ENCODE data around the gene MORC4.
A peak's percentile ranks its signal among the peaks of the same experiment; 100 is the strongest.

MORC4 gene

DNA sequence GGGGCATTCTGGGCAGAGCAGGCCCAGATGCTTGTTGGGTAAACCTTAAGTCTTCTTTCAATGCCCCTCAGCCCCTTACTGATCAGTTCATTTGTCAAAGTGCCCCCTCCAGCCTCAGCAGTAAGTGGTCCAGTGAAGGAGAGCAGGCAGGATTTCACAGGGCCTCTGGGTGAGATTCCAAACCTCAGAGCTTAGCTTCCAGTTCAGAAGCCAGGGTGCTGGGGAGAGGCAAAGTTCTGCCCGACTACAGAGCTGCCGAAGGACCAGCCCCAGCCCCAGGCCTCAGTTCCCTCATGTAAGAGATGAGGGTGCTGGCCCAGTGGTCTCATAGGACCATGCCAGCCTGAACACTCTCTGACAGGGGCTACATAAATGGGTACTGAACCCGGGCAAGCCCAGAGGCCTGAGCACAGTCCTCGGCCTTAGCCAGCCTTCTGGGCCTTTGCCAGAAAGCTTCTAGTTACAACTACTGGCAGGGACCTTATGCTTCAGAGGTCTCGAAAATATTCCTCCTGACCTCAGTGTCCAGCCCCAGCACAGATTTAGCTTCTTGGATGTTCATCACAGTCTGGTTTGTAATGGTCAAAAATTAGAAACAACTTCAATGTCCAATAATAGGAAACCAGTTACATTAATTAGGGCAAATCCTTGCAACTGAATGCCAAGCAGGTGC is 96.0 kb downstream of the MORC4 start:
- DNase-seq = no peak

DNA sequence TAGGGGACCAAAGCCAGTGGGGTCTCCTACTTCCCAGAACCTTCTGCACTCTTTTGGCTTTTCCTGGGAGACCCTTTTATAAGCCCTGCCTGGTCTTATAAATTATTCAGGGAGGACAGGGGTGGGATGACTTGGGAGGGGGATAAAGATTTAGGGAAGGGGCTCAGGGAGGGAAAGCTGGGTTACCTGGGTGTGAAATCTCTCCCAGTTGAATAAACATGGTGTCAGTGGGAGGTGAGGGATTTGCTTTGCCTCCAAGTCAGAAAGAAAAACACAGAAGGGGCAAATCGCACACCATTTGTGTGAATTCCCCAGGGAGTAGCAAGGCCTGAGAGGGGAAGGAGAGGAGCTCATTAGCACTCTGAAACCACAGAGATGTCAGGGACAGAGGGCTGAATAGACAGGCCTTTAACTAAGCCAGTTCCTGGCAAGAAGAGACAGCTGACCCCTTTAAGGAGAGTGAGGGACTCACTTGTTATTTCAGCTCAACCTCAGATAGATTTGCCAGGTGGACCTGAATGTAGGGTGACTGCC is 96.7 kb downstream of the MORC4 start, which contains the start of gene RIPPLY1:
TSS of gene RIPPLY1 (minus strand) at position 51 of the 534 bp plus-strand sequence. CDS start 54 bp downstream, outside the sequence.
- no peak for DNase-seq

DNA sequence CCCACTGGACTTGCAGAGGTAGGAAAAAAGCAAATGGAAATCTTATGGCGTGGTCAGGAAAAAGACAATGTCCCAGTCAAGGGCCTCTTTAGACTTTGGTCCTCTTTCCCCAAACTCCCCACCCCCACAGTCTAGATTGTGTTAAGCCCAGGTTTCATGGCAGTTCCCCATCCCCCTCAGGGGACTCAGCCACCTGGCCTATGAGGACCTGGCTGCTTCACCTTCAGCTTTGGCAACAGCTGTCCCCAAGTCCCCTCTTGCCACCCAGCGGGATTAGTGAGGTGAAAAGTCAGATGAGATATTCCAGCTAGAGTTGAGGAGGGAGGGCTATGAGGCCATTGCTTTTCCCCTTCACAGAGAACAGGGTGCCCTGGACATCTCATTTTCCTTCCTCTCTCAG is 97.3 kb downstream of the MORC4 start:
- no peak for DNase-seq

DNA sequence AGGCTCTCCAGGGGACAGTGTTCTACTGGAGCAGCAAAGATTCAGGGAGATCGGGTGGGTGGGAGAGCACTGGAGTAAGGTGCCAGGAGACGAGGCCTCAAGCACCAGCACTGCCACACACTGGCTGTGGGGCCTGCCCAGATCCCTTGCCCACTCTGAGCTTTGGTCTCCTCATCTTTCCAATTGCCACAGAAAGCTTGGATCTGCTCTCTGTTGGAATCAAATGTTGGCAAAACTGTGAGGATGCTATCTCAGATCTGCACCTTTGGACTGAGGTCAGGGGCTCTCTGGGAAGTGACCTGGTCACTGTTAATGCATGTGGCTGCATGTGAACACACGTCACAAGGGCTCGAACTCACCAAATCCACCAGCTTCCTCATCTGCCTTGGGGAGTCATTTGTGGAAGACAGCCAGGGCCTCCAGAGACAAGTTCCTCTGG is 98.2 kb downstream of the MORC4 start:
- DNase-seq = no peak

DNA sequence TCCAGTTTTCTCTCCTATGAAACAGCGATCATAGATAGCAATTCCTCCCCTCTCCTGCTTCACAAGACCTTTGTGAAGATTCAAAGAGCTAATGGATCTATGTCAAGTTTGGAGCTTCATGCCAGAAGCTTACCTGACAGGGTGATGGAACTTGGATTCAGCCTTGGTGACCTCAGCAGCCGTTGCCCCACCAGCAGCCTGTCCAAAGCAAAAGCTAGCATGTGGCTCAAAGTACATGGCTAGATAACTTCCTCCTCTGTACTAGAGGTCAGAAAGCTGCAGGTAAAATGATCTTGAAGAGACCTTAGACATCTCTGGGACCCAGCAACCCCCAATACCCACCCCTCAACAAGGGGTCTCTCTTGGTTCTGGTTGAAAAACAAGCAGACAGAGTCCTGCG is 98.7 kb downstream of the MORC4 start:
- DNase-seq = no peak

DNA sequence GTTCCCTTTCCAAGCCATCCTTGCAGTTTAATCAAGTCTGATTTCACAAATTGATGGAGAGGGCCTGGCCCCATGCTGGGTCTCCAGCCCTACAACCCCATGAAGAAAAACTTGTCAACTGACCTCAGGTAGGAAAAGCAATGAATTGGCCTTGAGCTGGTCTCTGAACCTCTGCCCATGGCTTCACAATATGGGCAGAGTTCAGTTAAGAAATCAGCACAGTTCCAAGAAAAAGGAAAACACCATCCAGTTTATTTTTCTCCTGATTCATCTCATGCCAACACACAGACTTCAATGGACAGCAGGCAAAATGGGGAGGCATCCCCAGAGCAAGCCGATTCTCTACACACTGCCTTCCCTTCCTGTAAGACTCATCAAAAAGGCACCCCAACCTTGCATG is 100.2 kb downstream of the MORC4 start:
- no peak for DNase-seq

DNA sequence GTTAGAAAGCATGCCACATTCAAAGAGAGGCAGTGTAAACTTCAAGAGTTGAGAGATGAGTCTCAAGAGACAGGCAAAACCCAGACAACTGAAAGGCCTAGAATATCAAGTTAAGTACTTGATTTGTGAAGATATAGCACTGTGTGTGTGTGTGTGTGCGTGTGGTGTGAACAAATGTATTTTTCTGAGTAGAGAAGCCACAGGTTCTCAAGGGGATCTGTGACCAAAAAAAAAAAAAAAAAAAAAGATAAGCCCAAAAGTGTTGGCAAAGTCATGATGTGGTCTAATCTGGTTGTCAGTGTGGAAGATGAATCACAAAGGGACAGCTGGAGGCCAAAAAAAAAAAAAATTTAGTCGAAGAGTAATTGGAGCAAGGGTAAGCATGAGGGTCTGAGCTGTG is 100.7 kb downstream of the MORC4 start:
- no peak for DNase-seq

DNA sequence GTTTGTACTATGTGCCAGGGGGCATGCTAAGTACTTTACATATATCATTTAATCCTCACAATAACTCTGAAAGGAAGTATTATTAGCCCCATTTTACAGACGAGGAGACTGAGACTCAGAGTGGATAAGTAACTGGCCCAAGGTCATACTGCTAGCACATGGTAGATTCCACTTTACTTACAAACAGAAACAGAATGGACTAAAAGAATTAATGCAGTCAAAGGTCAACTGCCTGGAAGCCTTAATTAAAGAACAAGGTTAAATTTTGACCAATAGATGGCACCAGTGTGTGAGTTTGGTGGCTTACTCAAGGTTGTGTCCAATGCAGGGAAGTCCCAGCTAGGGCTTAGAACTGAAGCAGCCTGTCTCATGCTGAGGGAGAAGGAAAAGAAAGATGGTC is 101.5 kb downstream of the MORC4 start:
- DNase-seq = peak; percentile 10

DNA sequence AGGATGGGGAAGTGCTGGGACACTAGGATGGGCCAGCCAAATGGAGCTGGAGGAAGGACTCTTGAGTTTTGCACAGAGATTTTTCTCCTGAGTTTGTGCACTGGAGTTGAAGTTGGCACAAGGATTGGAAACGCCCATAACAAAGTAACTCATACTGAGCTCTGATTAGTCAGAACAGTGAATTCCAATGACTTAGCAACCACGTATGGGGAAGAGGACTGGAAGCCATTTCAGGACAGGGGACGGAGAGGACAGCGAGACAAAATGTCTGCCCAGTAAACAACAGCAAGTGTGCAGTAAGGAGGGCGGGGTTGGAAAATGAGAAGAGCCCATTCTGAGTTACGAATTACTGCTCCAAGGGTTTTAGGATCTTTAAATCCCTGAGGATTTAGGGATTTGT is 102.8 kb downstream of the MORC4 start:
- DNase-seq = no peak

DNA sequence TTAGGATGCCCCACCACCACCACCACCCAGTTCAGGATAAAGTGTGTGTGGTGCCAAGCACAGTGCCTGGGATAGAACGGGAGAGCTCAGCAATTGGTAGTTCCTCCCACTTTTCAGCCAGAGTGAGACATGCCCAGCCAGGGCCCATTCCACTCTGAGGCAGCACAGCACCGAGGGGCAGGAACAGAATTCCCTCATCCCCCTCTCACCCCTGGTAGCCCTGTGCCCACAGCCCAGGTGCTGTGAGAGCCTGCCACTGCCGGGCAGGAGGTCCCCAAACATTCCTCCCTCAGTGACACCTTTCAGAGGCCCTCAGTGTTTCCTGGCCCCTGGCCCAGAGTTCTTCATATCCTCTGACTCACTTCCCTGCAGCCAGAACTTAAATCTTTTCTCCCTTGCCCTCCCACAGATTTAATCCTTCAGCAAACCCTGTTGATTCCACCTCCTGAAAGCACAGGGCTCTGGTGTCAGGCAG is 105.0 kb downstream of the MORC4 start:
- DNase-seq = no peak

DNA sequence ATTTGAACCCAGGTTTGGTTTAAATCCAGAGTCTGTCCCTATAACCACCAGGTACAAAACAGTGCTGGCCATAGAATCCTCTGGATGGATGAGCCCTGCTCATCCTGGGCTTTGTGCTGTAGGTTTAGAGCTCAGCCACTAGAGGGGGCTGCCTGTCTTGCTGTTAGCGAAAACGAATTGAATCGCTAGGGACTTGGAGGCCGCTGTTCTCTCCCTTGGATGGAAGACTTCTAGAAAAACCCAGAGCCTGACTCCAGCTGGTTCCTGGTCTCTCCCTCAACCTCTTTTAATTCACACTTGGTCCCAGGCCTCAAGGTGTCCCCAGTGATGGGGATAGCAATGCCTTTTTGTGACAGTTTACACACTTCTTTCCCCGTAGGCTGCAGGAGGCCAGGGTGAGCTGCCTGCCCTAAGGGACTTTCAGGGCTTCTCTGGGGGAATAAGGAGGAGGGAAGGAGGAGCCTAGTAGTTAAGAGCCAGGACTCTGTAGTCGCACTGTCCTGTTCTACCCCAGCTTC is 105.6 kb downstream of the MORC4 start:
- peak; percentile 59 for DNase-seq

DNA sequence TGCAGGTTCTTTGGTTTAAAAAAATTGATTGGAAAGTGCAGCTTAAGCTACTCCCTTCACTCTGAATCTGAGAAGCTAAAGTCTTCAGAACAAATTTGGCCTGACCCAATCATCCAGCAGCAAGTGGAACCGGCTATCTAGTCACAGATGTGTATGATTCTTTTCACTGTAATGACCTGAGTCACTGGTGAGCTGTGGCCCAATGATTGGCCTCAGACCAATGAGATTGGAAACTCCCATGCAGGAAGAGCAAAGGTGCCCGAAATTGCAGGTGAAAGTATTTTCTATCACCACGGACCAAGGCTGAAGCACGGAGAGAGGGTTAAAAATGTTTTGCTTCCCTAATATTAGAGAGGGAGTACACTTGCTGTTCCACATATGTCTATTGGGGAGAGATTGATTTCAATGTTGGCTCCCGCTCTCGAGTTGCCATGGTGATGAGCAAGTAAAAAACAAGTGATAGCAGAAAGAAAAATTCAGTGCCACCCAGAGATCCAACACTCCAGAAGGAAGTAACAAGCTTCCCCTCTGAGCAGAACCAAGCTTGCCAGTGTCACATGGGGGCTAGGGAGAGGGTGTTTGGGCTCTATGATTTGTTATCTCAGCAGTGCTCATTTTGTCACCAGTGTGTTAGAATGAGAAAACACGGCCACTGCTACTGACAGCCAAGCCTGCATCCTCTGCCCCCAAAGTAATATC is 108.1 kb downstream of the MORC4 start:
- DNase-seq = no peak
